ENCODE data around the gene CEP128. TPM values are rescaled to one million over a fixed set of nuclear protein-coding genes. Genes with fewer than 3 reads are reported as not detected.

The CEP128 gene
- total RNA-seq, result 8.7 TPM

GRCh38 chr14:80941241-80942185 is at the start of gene CEP128:
Gene CEP128, minus strand, starts transcription at chr14:80941738.

GRCh38 chr14:80955416-80955941 is 13.9 kb upstream of the CEP128 start, which contains the start of gene TSHR:
Gene TSHR, plus strand, starts transcription at chr14:80955621. Its CDS starts 60 bp downstream, at chr14:80955681.

Small RNA genes within 50 kb of the gene (small RNA-seq; reads per million reads assigned to genes)
- gene AC022404.1 (ENCODE audit: low replicate concordance), result not detected

Other genes with a start within 250 kb of the CEP128 start
- 0.29 TPM for gene TSHR, start 13.9 kb upstream of the CEP128 start, total RNA-seq

All from metanephros (tissue), 2 donors.